Measurements from ENCODE around the gene SLC6A9.

SLC6A9 gene

GRCh38 chr1:43963890-43964289 lies 67.4 kb downstream of the SLC6A9 start:
- no peak overlapping the region for H3K4me3 ChIP-seq (ENCODE audit: low read depth, low read length)
- TF ChIP-seq CTCF (IDR thresholded peaks at IDR 0.05; ENCODE audit: insufficient read depth, low read depth, low read length, missing control alignments) = no peak
- no peak for DNase-seq (ENCODE audit: low read depth)

GRCh38 chr1:43963006-43963405 lies 68.3 kb downstream of the SLC6A9 start:
- H3K4me3 ChIP-seq (ENCODE audit: low read depth, low read length) = no peak overlapping the region
- no peak for DNase-seq (ENCODE audit: low read depth)
- no peak for TF ChIP-seq CTCF (IDR thresholded peaks at IDR 0.05; ENCODE audit: insufficient read depth, low read depth, low read length, missing control alignments)

GRCh38 chr1:43962324-43962723 lies 68.9 kb downstream of the SLC6A9 start:
- no peak overlapping the region for H3K4me3 ChIP-seq (ENCODE audit: low read depth, low read length)
- DNase-seq (ENCODE audit: low read depth) = no peak
- no peak for TF ChIP-seq CTCF (IDR thresholded peaks at IDR 0.05; ENCODE audit: insufficient read depth, low read depth, low read length, missing control alignments)

GRCh38 chr1:43961692-43962091 lies 69.6 kb downstream of the SLC6A9 start:
- H3K4me3 ChIP-seq (ENCODE audit: low read depth, low read length) = no peak overlapping the region
- TF ChIP-seq CTCF (IDR thresholded peaks at IDR 0.05; ENCODE audit: insufficient read depth, low read depth, low read length, missing control alignments) = no peak
- DNase-seq (ENCODE audit: low read depth) = no peak

GRCh38 chr1:43960798-43961197 lies 70.5 kb downstream of the SLC6A9 start:
- H3K4me3 ChIP-seq (ENCODE audit: low read depth, low read length) = no peak overlapping the region
- no peak for DNase-seq (ENCODE audit: low read depth)
- no peak for TF ChIP-seq CTCF (IDR thresholded peaks at IDR 0.05; ENCODE audit: insufficient read depth, low read depth, low read length, missing control alignments)

GRCh38 chr1:43958351-43959255 lies 72.7 kb downstream of the SLC6A9 start:
- no peak for DNase-seq (ENCODE audit: low read depth)
- TF ChIP-seq CTCF (IDR thresholded peaks at IDR 0.05; ENCODE audit: insufficient read depth, low read depth, low read length, missing control alignments) = no peak
- no peak overlapping the region for H3K4me3 ChIP-seq (ENCODE audit: low read depth, low read length)
